Suppressor macrophage treated with lipopolysaccharide for 4 hours (primary cell): Measurements from ENCODE around the gene HS1BP3.

Experiments
- DNase-seq: peaks from one replicate; pipeline ENCODE4 v3.0.0-alpha.2; 2020

HS1BP3 gene

DNA sequence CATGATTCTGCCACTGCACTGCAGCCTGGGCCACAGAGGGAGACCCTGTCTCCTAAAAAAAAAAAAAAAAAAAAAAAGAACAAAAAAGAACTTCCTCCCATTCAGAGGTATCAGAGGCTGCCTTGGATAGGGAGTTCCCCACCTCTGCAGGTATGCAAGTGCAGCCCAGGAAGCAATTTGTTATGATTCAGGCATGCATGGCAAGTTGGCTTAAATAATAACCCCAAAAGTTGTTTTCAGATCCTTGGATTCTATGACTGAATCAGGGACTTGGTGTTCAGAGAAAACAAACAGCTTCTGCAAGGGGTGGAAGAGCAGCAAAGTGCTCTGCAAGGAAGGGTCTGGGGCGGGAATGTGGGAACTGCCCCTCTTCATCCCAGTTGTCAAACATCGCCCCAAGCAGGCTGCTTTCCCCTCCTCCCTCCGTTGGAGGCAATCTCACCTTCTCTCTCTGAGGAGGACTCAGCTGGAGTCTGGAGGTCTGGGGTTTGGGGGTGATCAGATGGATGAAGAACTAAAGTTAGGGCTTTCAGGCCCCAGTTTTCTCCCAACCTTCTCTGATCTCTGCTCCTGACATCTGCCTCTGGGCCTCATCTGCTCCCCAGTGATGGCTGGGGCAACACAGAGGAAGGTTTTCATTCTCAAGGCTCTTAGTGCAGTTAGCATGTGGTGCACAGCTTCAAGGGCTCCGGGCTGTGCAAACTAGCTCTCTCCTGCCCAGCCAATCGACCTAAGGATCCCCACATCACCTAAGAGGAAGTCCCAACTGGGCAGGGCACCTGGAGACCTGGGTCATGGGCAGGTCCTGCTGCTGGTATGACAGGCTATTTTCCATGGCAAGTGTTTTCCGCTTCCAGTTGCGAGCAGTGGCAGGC is 12.5 kb upstream of the HS1BP3 start:
- no peak for DNase-seq

DNA sequence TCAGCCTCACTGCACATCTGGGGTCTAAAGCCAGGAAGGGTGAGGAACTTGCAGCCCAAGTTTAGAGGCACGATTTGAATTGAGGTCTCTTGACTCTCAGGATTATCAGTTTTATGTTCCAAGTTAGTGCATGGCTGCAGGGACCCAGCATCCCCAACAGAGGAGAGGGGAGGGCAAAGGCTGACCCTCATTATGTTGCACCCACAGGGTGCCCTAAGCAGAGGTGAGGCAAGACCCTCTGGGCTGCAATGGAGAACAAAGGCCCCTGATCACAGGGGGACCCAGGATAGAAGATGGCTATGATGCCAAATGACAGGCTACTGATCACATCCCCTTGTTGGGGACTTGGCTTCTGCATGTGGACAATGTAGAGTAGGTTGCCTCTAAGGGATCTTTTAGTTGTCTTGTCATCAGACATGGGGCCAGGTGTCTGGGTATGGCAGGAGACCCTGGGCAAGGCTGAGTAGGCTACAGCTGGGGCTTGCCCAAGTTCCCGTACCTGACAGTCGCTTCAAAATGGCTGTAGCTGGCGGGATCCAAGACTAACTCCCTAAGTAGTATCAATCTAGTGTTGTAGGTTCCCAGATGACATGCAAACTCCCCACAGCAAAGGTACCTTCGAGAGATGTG is 11.5 kb upstream of the HS1BP3 start:
- DNase-seq = no peak

DNA sequence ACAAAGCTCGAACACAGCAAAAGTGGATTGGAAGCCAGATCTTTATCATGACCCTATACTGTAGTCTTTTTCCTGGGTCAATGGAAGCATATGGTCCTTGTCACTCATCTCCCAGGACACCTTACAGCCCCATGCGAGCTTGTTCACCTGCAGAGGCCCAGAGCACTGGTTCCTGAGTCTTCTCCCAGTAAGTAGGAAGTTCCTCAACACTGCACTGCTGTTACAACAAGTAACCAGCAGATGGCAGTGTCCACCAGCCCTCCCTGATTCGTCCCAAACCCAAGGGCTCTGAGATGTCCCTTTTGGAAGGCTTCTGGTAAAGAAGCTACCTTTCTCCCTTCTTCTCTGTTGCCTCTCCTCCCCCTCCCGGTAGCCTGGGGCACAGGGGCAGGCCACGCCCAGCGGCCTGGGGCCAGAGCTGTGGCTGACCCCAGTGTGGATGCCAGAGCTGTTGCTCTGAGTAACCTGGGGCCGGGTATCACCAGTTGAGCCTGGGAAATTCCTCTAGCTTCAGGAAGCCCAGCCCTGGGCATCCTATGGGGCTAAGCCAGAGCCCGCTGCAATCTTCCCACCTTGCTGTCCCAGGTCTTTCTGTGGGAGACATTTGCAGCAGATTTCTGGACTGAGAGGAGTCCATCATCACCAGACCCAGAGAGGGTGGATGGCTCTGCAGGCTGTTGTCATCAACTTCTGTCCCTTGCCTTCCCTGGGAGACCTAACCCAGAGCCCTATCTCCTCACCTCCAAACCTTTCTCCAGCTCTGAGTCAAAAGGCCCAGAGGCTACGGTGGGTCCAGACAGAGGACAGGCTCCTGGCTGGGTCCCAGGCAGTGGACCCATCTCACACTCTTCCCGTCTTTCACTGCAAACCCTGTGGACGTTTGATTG is 10.8 kb upstream of the HS1BP3 start:
- DNase-seq = peak; percentile 76

- DNase-seq = peak; percentile 43
Measured at GRCh38 chr2:20660506-20661420, 9.9 kb upstream of the HS1BP3 start.

- DNase-seq = no peak
Measured at GRCh38 chr2:20657522-20658235, 6.8 kb upstream of the HS1BP3 start.

DNA sequence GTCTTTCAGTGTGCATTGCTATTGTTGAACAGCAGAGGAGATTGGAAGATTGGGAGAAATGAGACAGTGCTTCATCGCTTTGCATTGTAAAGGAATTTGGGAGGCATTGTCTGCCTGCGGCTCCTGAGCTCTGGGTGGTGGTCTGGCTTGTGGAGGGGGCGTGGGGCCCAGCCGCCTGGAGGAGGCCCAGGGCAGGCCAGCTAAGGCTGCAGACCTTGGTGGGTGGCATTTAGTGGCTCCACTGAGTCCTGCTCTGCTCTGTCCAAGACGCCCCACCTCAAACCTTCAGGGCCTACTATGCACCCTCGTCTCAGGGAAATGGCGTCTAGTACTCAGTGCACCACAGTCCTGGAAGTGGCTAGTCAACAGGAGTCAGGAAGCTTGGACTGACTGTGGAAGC is 5.7 kb upstream of the HS1BP3 start:
- DNase-seq = no peak

DNA sequence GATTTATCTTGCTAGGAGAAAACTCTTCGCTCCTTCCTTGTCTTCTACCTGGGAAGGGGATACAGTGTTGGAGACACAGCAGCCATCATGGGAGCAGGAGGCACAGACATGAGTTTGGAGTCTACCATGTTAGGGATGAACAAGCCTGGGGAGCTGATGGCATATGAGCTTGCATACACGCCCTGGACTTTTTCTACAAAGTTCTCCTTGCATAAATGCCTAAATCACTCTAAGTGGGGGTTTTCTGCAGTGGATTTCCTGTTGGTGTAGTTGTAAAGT is 3.6 kb upstream of the HS1BP3 start:
- DNase-seq = no peak

DNA sequence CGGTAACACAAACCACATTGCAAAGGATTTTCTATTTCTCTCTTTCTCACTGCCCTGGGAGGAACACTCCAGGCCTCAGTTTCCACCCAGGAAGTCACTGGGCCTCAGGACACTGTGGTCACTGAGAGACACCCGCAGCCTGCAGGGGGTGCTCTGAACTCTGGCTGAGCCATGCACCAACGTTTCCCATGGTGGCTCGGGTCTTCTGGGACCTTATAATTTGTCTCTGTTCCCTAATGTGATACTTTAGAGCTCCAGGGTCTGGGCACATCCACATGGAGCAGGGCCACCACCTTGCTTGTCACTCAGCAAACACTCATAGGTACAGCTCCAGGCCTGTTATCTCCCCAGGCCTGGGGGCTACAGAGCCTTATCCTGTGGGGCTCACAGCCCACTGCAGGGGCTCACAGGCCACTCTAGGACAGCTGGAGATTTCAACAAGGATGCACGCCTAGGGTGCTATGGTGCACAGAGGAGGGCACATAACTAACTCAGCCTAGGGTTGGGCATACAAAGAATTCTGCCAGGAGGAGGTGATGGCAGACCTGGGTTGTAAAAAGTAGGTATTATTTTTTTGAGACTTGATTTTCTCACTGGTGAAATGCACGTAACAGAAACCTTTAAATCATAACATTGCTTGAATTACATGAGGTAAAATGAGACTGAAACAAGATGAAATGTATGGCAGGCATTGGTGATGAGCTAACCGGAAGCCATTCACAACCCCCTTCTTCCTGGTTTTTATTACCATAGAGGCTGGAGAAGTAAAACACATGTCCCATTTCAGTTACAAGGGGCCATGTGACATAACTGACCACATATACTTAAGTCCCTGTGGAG is 3.0 kb upstream of the HS1BP3 start:
- DNase-seq = peak; percentile 51

DNA sequence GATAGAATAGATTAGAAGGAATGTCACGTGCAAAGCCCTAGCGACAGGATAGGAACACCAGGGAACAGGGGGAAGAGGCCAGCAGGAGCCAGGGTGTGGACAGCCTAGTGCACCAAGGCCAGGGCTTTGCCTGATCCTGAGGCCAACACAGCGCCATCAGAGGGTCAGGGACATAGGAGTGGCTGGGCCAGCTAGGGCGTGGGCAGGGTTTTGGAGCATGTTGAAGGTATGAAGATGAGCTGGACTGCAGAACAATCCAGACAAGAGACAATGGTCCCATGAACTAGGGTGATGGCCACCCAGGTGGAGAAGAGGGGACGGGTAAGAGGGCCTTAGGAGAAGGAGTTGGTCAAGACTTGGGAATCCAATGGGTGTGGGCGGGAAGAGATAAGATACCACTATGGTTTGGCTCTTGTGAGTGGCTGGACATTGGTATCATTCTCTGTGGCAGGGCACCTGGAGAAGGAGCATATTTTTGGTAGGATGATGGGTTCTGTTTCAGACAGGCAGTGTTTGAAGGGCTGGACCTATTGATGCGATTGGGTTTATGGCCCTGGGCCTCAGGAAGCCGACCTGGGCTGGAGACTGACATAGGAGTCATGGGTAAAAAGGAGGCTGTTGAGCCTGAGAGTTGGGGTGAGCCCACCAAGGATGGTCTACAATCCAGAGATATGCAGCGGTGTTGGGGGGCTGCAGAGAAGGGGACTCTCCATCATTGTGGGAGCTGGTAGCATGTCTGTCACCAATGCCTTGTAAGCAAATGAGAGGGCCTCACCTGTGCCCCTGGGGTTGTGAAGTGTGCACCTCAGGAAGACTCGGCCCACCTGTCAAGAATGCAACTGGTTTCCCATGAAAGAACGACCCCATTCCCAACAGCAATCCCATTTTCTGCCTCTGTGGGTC is 2.0 kb upstream of the HS1BP3 start:
- no peak for DNase-seq

DNA sequence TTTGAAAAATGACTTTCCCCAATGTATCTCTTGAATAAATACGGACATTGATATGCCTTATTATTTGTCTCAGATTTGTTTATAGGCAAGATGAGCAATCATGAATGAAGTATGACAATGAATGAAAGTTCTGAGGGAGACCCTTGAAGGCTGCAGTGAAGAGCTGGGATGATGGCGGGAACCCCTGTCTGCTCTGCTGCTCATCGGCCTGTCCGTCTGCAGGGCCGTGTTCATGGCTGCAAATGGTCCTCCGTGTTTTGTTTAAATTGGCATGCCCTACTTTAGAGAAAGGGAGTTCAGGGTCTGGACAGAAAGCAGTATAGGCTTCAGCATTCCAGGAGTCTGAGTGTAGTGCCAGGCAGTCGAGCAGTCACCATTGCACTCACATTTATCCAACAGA is 1.2 kb upstream of the HS1BP3 start:
- DNase-seq = no peak

DNA sequence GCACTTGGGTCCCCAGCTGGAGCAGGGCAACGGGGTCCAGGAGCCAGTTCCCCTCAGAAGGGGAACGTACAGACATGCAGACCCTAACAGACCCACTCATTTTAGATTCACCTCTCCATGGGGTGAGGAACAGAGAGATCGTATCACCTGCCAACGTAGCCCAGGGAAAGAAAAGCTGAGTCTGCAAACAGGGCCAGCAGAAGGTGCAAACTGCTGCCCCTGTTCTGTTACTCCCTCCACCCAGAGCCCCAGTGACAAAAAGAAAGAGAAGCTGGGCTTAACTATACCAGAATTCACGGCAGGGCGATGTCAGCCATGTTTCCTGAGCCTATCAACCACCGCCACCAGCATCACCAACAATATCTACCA is 817 bp upstream of the HS1BP3 start:
- DNase-seq = no peak

- DNase-seq = peak; percentile 32
Measured at GRCh38 chr2:20650393-20650876, 463 bp downstream of the HS1BP3 start.

DNA sequence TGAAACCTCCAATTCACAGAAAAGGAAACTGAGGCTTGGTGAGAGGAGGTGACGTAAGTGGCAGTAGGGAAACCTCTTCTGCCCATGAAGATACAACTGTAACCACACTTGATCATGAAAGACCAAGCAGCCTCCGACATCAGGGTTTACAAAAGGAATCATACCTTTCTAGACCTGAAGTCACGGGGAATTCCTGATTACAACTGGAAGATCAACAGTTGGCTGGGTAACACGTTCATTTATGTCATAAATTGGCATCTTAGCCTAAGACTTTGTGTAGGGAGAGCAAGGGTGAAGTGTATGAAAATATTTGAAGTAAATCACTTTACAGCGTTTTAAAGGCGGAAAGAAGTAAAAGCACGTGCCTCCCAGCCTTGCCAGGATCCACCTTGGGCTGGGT is 922 bp downstream of the HS1BP3 start:
- no peak for DNase-seq

DNA sequence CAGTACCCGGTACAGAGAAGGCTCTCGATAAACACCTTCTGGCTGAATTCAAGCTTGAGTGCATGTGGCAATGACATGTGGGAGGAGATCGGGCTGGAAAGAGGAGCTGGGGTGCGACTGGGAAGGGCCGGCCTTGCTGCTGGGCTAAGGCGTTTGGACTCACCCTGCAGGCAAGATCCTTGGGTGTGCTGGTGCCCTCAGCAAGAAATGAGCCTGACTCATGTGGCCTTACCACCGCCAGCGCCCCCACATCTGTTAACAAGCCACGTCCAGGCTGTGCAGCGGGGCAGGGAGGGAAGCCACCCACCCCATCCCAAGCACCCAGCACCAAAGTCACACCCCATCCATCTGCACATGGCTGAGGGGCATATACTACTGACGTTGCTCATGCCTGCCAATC is 1.3 kb downstream of the HS1BP3 start:
- peak; percentile 17 for DNase-seq

- no peak for DNase-seq
Measured at GRCh38 chr2:20648831-20649230, 2.1 kb downstream of the HS1BP3 start.

GRCh38 chr2:20648206-20648605 is 2.7 kb downstream of the HS1BP3 start:
- DNase-seq = no peak

DNA sequence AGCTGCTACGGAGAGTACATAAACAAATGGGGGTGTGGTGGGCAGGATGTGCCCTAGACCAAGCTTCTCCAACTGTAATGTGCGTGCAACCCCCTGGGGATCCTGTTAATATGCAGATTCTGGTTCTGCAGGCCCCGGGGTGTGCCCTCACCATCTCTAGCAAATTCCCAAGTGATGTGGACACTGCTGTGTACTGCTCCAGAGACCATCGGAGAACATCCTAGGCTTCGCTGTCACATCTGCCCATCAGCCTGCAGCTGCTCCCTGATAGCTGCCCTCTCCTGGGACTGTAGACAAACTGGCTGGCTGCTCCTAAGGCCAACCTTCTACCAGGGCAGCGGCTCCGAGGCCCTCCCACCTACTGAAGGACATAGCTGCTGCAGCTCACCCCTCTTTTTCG is 3.2 kb downstream of the HS1BP3 start:
- no peak for DNase-seq

GRCh38 chr2:20647211-20647610 is 3.7 kb downstream of the HS1BP3 start:
- DNase-seq = no peak

DNA sequence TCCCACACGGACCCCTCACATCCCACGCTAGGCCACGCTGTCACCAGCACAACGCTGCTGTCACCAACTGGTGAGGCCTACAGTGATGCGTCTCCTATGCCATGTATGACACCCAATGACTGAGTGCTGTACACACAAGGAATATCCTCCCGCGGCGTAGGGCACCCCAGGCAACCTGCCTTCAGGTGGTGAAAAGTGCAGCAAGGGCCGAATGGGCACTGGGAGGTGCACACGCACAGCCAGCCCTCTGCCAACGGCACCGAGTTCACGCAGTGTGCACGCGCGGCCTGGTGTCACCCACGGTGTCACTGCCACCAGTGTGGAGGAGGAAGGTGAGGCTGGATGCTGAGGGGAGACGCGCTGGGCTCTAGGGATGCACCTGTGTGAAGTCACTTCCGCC is 4.5 kb downstream of the HS1BP3 start:
- no peak for DNase-seq

DNA sequence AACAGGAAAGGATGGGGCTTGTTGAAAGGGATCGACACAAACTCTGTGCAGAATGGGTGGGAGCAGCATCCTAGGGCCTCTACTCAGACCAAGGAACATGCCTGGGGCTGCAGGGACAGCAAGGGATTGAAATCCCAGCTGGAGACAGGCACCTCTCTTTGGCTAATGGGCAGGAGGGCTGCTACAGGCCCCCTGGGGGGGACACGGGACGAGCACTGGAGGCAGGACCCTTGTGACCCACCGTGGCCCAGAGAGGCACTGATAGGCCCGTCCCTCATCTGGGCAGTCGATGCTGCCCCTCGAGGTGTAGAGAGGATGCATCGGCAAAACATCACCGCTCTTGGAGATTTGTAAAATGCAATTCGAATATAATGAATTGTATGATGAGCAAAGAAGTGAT is 5.1 kb downstream of the HS1BP3 start:
- DNase-seq = no peak
